ENCODE results near the gene NT5C1A.
A peak's percentile ranks its signal among the peaks of the same experiment; 100 is the strongest.

The NT5C1A gene

GRCh38 chr1:39639305-39640130 is 32.4 kb downstream of the NT5C1A start, which contains the start of gene HEYL:
TSS of gene HEYL (minus strand) at chr1:39639643. CDS start at chr1:39639625, 18 bp downstream.
- peak; percentile 26 to 39 for DNase-seq (ENCODE audit: low read depth in 1 of 2, low spot score in 1 of 2)

- DNase-seq (ENCODE audit: low read depth in 1 of 2, low spot score in 1 of 2) = no peak
Measured at GRCh38 chr1:39638965-39639304, 33.0 kb downstream of the NT5C1A start.

- no peak for DNase-seq (ENCODE audit: low read depth in 1 of 2, low spot score in 1 of 2)
Measured at GRCh38 chr1:39637361-39637760, 34.5 kb downstream of the NT5C1A start.

- no peak for DNase-seq (ENCODE audit: low read depth in 1 of 2, low spot score in 1 of 2)
Measured at GRCh38 chr1:39635871-39636210, 36.1 kb downstream of the NT5C1A start.

GRCh38 chr1:39635205-39635870 is 36.6 kb downstream of the NT5C1A start:
- DNase-seq (ENCODE audit: low read depth in 1 of 2, low spot score in 1 of 2) = no peak

- DNase-seq (ENCODE audit: low read depth in 1 of 2, low spot score in 1 of 2) = no peak
Measured at GRCh38 chr1:39633422-39633821, 38.5 kb downstream of the NT5C1A start.

- DNase-seq (ENCODE audit: low read depth in 1 of 2, low spot score in 1 of 2) = no peak
Measured at GRCh38 chr1:39632682-39633417, 39.1 kb downstream of the NT5C1A start.

GRCh38 chr1:39632323-39632681 is 39.6 kb downstream of the NT5C1A start:
- no peak for DNase-seq (ENCODE audit: low read depth in 1 of 2, low spot score in 1 of 2)

GRCh38 chr1:39631361-39632322 is 40.3 kb downstream of the NT5C1A start:
- DNase-seq (ENCODE audit: low read depth in 1 of 2, low spot score in 1 of 2) = no peak

GRCh38 chr1:39628807-39629350 is 43.0 kb downstream of the NT5C1A start:
- no peak for DNase-seq (ENCODE audit: low read depth in 1 of 2, low spot score in 1 of 2)

GRCh38 chr1:39626646-39627045 is 45.3 kb downstream of the NT5C1A start:
- DNase-seq (ENCODE audit: low read depth in 1 of 2, low spot score in 1 of 2) = no peak

GRCh38 chr1:39625462-39626273 is 46.2 kb downstream of the NT5C1A start:
- DNase-seq (ENCODE audit: low read depth in 1 of 2, low spot score in 1 of 2) = no peak

- no peak for DNase-seq (ENCODE audit: low read depth in 1 of 2, low spot score in 1 of 2)
Measured at GRCh38 chr1:39625009-39625408, 46.9 kb downstream of the NT5C1A start.

GRCh38 chr1:39623053-39623452 is 48.9 kb downstream of the NT5C1A start:
- no peak for DNase-seq (ENCODE audit: low read depth in 1 of 2, low spot score in 1 of 2)

GRCh38 chr1:39622427-39622826 is 49.5 kb downstream of the NT5C1A start:
- DNase-seq (ENCODE audit: low read depth in 1 of 2, low spot score in 1 of 2) = no peak

GRCh38 chr1:39620659-39621165 is 51.2 kb downstream of the NT5C1A start:
- no peak for DNase-seq (ENCODE audit: low read depth in 1 of 2, low spot score in 1 of 2)

- DNase-seq (ENCODE audit: low read depth in 1 of 2, low spot score in 1 of 2) = no peak
Measured at GRCh38 chr1:39617488-39618049, 54.3 kb downstream of the NT5C1A start.

GRCh38 chr1:39615086-39615673 is 56.7 kb downstream of the NT5C1A start:
- no peak for DNase-seq (ENCODE audit: low read depth in 1 of 2, low spot score in 1 of 2)

- DNase-seq (ENCODE audit: low read depth in 1 of 2, low spot score in 1 of 2) = no peak
Measured at GRCh38 chr1:39614488-39614887, 57.4 kb downstream of the NT5C1A start.
